ENCODE measurements around the gene SDF2L1.

DNA sequence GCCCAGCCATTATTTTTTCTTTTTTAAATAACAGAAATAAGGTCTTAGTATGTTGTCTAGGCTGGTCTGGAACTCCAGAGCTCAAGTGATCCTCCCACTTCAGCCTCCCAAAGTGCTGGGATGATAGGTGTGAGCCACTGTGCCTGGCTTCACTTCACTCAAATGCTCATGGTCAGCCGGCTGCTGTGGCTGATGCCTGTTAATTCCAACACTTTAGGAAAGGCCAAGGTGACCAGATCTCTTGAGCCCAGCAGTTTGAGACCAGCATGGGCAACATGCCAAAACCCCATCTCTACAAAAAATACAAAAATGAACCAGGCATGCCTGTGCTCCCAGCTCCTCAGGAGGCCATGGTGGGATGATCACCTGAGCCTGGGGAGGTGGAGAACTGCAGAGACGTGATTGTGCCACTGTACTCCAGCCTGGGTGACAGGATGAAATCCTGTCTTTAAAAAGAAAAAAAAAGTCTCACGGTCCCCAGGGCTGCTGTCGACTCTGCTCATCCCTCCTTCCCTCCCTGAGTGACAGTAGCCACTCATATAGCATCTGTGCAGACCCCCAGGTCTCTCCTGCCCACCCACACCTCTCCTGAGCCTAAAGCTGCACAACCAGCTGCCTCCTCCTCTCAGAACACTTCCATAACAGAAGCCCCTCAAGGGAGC is 15.9 kb upstream of the SDF2L1 start:
- TF ChIP-seq, protein P1, sequence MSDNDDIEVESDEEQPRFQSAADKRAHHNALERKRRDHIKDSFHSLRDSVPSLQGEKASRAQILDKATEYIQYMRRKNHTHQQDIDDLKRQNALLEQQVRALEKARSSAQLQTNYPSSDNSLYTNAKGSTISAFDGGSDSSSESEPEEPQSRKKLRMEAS (IDR thresholded peaks at IDR 0.05; ENCODE audit: insufficient read depth, insufficient read length): no peak
- TF ChIP-seq, protein P2, sequence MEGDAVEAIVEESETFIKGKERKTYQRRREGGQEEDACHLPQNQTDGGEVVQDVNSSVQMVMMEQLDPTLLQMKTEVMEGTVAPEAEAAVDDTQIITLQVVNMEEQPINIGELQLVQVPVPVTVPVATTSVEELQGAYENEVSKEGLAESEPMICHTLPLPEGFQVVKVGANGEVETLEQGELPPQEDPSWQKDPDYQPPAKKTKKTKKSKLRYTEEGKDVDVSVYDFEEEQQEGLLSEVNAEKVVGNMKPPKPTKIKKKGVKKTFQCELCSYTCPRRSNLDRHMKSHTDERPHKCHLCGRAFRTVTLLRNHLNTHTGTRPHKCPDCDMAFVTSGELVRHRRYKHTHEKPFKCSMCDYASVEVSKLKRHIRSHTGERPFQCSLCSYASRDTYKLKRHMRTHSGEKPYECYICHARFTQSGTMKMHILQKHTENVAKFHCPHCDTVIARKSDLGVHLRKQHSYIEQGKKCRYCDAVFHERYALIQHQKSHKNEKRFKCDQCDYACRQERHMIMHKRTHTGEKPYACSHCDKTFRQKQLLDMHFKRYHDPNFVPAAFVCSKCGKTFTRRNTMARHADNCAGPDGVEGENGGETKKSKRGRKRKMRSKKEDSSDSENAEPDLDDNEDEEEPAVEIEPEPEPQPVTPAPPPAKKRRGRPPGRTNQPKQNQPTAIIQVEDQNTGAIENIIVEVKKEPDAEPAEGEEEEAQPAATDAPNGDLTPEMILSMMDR (IDR thresholded peaks at IDR 0.05; ENCODE audit: extremely low read depth in 1 of 2, insufficient read depth in 1 of 2, low read depth in 1 of 2, low read length in 2 of 2): no peak
